HG02970 (cell line): Measurements from ENCODE around the gene C1QTNF4.
A peak's percentile ranks its signal among the peaks of the same experiment; 100 is the strongest.
"Not testable (repeated sequence)": the region's sequence is repeated elsewhere in the genome, so short reads cannot be mapped to it uniquely, and the experiment has no call there.

Experiments used
- ATAC-seq: cut with Tn5 transposase; IDR thresholded peaks from one replicate; pipeline ENCODE4 v1.9.1; 2021; ENCODE audit warnings: mild to moderate bottlenecking, moderate library complexity, moderate number of reproducible peaks; ENCODE audit not compliant: unreplicated experiment, low FRiP score

Gene C1QTNF4

DNA sequence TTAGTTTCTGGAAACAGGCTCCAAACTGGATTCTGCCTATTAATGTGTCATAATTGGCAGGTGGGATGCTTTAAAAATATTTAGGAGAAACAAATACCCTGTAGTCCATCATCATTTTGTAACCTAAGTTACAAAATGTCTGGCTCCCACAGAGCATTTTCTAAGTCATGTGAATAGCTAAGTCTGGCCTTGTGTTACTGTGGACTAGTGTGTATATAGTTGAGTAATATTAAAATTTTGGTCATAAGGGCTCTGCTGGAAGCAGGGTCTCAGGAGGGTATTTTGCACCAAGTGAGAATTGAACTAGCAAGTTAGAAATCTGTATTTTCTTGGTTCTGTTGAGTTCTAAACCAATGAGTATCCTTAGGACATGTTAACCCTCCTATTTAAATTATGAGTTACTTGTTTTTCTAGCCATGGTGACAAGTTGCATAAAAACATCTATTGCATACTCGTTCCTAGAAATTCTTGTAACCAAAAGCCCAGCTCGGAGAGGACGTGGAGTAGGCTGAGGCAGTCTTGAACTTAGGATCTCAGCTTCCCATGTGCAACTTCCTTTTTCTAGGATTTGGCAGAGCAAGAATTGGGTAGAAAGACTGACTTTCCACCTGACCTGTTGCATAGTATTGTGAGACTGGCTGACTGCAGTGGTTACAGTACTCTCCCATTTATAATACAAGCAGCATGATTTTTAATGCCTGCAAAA lies 23.4 kb downstream of the C1QTNF4 start:
- ATAC-seq: no peak

DNA sequence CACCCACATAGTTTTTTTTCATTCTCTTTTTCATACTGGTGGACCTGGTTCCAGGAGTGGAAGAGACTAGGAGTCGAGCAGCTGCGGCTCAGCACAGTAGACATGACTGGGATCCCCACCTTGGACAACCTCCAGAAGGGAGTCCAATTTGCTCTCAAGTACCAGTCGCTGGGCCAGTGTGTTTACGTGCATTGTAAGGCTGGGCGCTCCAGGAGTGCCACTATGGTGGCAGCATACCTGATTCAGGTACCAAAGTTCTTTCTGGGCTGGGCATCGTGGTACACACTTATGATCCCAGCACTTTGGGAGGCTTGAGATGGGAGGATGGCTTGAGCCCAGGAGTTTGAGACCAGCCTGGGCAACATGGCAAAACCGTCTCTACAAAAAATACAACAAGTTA lies 24.6 kb downstream of the C1QTNF4 start:
- ATAC-seq: no peak

DNA sequence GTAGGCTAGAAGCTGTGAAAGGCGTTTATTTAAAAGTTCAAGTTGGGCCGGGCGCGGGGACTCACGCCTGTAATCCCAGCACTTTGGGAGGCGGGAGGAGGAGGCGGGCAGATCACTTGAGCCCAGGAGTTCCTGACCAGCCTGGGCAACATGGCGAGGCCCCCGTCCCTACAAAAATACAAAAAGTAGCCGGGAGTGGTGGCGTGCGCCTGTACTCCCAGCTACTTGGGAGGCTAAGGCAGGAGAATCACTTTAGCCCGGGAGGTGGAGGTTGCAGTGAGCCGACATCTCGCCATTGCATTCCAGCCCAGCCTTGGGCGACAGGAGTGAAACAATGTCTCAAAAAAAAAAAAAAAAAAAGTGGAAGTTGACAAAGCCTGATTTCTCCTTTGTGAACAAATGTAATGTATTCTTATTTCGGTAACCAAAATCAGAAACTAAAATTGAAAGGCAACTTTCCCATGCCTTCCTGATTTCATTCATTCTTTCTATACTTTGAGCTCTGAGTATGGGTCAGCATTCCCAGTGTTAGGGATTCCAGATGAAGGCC lies 28.0 kb downstream of the C1QTNF4 start:
- ATAC-seq: no peak

DNA sequence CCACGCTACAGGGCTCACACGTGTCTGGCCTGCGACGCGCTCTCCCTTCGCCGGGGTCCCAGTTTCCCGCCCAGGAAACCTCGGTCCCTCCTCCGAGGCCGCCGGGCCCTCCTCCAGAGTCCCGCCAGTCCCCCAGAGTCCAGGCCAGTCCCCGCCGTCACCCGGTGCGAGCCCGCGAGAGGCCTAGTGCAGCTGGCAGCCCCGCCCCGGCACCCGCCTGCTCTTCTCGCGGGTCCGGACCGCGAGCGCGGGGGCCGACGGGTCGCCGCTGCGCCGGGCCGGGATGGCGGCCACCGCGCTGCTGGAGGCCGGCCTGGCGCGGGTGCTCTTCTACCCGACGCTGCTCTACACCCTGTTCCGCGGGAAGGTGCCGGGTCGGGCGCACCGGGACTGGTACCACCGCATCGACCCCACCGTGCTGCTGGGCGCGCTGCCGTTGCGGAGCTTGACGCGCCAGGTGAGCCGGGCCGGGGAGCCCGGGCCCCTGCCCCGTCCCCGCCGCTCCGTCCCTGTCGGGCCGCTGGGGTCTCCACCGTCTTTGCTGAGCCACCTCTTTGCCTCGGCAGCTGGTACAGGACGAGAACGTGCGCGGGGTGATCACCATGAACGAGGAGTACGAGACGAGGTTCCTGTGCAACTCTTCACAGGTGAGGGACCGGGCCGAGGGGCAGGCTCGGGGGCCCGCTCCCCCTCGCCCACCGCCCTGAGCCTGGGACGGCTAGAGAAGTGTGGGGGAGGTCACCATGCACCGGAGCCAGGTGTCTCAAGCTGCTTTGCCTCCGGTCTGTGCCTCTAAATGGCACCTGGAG lies 28.7 kb downstream of the C1QTNF4 start, which contains the start of gene PTPMT1:
TSS of gene PTPMT1 (plus strand) at position 260 of the 809 bp plus-strand sequence. CDS start at position 284, 24 bp downstream.
- peak; percentile 60 for ATAC-seq

DNA sequence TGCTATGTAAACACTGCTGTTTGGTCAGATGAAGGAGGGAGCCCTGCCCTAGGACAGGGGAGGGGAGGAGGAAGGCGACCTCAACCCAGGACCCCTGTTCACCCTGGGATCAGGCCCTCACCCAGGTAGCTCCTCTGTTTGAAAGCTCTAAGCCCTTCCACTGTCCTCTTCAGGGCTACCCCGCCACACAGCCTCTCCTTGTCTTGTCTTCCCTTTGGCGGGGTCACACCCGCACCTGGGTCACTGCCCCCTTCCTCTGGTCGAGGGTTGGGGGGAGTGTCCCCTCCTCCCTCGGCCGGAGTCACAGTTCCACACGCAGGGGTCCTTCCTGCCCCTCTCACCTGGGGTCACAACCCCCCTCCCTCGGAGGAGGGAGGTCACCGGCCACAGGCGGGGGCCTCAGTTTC lies 29.3 kb downstream of the C1QTNF4 start:
- ATAC-seq: peak; percentile 28

DNA sequence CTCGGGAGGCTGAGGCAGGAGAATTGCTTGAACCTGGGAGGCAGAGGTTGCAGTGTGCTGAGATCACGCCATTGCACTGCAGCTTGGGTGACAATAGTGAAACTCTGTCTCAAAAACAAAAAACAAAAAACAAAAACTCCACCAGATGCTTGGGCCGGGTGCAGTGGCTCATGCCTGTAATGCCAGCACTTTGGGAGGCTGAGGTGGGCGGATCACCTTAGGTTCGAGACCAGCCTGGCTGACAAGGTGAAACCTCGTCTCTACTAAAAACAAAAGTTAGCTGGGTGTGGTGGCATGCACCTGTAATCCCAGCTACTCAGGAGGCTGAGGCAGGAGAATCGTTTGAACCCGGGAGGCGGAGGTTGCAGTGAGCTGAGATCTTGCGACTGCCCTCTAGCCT lies 29.8 kb downstream of the C1QTNF4 start:
- not testable (repeated sequence) for ATAC-seq

DNA sequence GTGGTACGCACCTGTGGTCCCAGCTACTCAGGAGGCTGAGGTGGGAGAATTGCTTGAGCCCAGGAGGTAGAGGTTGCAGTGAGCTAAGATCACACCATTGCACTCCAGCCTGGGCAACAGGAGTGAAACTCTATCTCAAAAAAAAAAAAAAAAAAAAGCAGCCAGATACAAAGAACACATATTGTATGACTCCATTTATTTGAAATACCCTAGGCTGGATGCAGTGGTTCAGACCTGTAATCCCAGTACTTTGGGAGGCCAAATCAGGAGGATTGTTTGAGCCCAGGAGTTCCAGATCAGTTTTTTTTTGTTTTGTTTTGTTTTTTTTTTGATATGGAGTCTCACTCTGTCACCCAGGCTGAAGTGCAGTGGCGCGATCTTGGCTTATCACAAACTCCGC lies 31.8 kb downstream of the C1QTNF4 start:
- not testable (repeated sequence) for ATAC-seq

DNA sequence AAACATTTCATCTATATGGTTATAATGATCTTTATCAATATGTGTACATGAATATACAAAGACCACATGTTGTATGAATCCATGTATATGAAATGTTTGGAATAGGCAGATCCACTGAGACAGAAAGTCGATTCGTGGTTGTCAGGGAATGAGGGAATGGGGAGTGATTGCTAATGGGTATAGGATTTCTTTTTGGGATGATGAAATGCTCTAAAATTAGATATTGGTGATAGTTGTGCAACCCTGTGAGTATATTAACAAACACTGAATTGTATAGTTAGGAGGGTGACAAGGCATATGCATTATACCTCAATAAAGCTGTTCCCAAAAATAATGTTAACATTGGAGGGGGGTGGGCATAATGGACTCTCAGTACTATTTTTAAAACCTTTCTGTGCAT lies 33.8 kb downstream of the C1QTNF4 start:
- no peak for ATAC-seq

DNA sequence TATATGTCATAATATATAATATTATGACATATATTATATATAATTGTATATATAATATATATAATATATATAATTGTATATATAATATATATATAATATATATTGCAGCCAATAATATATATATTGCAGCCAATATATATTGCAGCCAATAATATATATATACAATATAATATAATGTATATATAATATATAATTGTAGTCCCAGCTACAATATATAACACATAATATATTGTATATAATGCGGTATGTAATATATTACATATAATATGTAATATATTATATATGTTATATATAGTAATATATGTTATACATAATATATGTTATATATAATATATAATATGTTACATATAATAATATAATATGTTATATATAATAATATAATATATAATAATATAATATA lies 35.5 kb downstream of the C1QTNF4 start:
- no peak for ATAC-seq

DNA sequence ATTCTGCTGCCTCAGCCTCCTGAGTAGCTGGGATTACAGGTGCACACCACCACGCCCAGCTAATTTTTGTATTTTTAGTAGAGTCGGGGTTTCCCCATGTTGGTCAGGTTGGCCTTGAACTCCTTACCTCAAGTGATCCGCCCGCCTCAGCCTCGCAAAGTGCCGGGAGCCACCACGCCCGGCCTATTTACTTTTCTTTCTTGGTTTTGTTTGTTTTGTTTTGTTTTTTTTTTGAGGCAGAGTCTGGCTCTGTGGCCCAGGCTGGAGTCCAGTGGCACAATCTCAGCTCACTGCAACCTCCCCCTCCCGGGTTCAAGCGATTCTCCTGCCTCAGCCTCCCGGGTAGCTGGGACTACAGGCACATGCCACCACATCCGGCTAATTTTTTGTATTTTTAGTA lies 37.2 kb downstream of the C1QTNF4 start:
- ATAC-seq: not testable (repeated sequence)

DNA sequence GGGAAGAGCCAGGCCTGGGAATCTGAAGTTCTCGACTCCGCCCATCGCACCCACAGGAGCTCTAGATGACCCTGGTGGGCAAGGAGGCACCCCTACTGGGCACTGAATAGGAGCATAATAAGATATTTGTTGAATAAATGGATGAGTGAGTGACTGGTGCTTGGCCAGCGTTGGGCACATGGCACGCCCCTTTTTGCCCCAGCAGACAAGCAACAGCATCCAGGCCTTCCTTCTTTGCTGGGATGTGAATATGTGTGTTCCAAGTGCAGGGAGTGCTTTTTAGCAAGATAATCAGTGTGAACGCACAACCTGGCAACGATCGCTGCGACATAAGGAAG lies 40.8 kb downstream of the C1QTNF4 start:
- ATAC-seq: peak; percentile 22

DNA sequence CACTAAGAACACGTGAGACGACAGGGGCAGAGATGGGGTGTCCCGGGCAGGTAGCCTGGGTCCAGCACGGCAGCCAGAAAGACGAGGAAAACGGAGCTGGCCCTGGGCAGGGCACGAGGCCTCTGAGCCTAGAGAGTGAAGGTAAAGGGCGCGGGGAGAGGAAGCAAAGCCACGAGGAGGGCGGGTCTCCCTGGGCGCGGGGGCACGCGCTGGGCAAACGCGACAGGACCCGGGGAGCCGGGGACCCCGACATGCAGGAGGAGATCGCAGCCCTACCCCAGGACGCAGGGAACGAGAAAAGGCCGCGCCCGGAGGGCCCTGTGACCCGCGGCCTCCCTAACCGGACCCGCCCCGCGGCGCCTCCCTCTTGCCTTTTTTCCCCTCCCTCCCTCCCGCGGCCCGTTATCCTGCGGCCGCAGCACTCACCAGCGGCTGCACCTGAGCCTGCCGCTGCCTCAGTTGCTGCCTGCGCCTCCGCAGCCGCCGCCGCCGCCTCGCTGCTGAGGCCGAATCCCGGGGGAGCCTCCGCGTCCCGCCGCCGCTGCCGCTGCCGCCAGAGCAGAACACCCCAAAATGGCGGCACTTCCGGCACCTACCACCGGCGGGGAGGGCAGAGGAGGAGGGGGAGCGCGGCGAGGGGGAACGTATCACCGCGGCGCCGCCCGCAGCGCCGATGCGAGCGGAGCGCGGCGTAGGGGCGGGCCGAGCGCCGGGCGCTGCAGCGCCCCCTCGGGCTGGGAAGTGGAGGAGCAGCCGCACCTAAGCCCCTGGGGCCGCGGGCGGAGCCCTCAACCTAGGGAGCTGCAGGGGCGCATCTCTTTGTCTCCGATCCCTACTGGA lies 41.4 kb downstream of the C1QTNF4 start, which contains the start of gene CELF1:
TSS of gene CELF1 (minus strand) at position 567 of the 840 bp plus-strand sequence. CDS start 53,609 bp downstream, outside the sequence.
- ATAC-seq: peak; percentile 93

DNA sequence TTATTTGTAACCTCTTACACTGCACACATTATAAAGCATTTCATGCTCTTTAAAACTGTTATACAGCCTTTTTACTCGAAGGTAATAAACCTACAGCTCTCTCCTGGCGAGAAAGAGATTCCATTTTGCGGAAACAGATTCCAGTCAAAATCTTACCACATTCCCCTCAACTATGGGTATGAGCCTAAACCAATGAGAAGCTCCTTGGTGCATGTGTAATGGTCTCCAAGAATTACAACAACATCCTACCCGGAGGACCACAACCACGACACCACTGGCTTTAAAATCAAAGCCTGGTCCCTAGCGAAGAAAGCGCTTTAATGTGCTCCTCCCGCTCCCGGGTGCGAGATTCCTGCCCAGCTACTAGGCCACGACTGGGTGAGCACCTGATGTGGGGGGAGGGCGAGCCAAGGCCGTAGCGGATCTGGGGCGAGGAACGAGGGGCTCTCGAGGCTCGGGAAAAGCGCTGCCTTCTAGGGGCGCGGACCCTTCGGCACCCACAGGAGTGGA lies 42.1 kb downstream of the C1QTNF4 start:
- no peak for ATAC-seq

DNA sequence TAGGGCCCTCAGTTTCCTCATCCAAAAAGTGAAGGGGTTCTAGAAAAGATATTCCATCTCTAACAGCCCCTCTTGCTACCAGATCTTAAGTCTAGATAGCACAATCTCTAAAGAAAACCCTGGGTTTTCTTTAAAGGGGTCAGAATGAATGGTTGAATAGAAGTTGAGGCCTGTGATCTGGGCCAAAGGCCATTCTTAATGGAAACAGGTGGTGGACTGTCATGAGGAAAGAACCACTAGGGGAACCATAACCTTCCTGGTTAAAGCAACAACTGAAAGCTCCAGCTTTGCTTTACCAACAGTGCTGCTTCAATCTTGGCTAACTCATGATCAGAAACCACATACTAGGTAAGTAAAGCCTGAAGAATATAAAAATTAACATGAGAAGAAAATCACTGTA lies 43.1 kb downstream of the C1QTNF4 start:
- no peak for ATAC-seq

DNA sequence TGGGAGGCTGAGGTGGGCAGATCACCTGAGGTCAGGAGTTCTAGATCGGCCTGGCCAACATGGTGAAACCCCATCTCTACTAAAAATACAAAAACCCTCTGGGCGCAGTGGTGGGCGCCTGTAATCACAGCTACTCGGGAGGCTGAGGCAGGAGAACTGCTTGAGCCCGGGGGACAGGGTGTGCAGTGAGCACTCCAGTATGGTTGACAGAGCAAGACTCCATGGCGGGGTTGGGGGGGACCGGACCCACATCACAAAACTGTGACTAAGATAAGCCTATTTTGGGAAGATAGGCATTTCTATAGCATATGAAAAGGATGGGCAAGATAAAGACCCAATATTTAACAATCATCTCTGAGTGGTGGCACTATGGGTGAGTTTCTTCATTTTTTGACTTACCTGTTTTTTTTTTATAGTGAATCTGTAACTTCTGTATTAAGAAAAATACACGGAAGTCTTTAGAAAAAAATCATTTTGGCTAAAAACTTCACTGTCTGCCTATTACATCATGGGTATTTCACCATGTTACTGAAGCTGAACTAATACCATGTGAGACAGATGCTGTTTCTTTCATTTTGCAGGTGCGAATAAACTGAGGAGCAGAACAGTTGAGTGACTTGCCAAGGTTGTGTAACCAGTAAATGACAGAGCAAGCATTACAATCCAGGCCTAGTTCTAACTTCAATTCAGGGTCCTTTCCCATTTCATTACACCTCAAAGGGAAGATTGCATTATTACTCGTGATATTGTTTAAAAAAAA lies 43.7 kb downstream of the C1QTNF4 start:
- ATAC-seq: no peak

DNA sequence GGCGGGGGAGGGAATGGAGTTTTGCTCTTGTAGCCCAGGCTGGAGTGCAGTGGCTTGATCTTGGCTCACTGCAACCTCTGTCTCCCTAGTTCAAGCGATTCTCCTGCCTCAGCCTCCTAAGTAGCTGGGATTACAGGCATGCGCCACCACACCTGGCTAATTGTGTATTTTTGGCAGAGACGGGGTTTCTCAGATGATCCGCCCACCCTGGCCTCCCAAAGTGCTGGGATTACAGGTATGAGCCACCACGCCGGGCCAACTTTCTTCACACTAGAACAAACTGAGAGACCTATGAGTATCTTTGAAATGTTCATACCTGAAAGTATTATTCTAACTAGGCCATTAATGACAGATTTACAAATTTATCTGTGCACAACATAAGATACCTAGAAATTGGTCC lies 47.9 kb downstream of the C1QTNF4 start:
- not testable (repeated sequence) for ATAC-seq

DNA sequence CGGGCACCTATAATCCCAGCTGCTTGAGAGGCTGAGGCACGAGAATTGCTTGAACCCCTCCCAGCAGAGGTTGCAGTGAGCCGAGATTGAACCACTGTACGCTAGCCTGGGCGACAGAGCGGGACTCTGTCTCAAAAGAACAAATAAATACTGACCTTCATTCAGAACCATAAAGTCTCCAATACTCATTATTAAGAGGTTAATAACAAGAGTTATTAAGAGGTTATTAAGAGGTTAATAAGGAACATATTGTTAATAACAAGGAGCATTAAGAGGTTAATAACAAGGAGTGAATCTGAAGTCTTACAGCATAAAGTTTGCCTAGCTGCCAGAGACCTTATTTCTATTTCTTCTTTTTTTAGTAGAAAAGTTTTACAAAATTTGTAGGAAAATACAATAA lies 48.9 kb downstream of the C1QTNF4 start:
- no peak for ATAC-seq

DNA sequence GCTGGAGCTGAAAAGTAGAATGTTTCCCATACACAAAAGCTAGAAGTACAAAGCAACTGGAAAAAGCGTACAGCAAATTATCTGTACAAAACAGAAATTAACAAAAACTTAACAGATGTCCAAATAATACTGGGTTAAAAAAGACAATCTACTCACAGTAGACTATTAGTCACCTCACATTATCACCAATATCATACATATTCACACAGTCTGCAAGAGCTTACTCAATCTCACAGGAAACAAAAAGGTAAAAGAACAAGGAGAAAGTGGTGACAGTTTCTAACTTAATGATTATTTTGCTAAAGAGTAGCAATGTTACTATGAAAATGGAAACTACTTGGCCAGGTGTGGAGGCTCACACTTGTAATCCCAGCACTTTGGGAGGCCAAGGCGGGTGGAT lies 53.1 kb downstream of the C1QTNF4 start:
- ATAC-seq: no peak

DNA sequence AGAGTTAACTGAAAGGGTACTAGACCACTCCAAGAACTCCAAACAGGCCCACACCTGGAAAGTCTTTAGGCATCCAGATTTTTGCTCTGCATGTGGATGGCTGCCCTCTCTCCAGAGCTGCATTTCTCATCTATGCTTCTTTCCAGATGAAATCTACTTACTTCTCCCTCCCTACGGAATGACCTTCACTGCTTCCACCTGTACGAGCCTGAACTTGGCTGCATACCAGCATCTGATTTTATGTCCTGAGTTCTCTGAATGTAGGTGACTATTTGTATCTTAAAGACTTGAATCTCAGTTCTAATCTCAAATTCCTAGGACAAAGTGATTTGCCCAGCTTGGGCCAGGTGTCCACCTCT lies 54.6 kb downstream of the C1QTNF4 start:
- no peak for ATAC-seq
